Smooth muscle cell (in vitro differentiated cells): ENCODE data around the gene NMT2. TPM values are rescaled to one million over a fixed set of nuclear protein-coding genes. Genes with fewer than 3 reads are reported as not detected.

Experiments
- DNase-seq: peaks from one replicate; lab custom pipeline; 2025; ENCODE audit not compliant: unreplicated experiment; lab: John Stamatoyannopoulos, UW
- H2AFZ ChIP-seq: fragments of 200-600 bp; sonication (generic); 2 replicates; pipeline ENCODE4 v1.6.0; 2016; ENCODE audit warnings: antibody characterized with exemption, low read depth, mild to moderate bottlenecking
- H3F3A ChIP-seq: fragments of 200-600 bp; sonication (generic); 2 replicates; pipeline ENCODE4 v1.6.0; 2017; ENCODE audit warnings: antibody characterized with exemption, low read depth
- H3K27ac ChIP-seq: fragments of 200-600 bp; sonication (generic); 2 replicates; pipeline ENCODE4 v1.5.1; 2016; ENCODE audit warnings: low read depth, mild to moderate bottlenecking
- H3K27me3 ChIP-seq: fragments of 200-600 bp; sonication (generic); 2 replicates; pipeline ENCODE4 v1.6.1; 2016; ENCODE audit warnings: low read depth, mild to moderate bottlenecking
- H3K36me3 ChIP-seq: fragments of 200-600 bp; sonication (generic); 2 replicates; pipeline ENCODE4 v1.5.1; 2016; ENCODE audit warnings: low read depth
- H3K4me1 ChIP-seq: fragments of 200-600 bp; sonication (generic); 2 replicates; pipeline ENCODE4 v1.5.1; 2016; ENCODE audit warnings: low read depth
- H3K4me2 ChIP-seq: fragments of 200-600 bp; sonication (generic); 2 replicates; pipeline ENCODE4 v1.6.0; 2016; ENCODE audit warnings: mild to moderate bottlenecking
- H3K4me3 ChIP-seq: fragments of 200-600 bp; sonication (generic); 2 replicates; pipeline ENCODE4 v1.5.1; 2016; ENCODE audit warnings: mild to moderate bottlenecking
- H3K79me2 ChIP-seq: fragments of 200-600 bp; sonication (generic); 2 replicates; pipeline ENCODE4 v1.6.0; 2016; ENCODE audit warnings: low read depth, mild to moderate bottlenecking
- H3K9ac ChIP-seq: fragments of 200-600 bp; sonication (generic); 2 replicates; pipeline ENCODE4 v1.6.0; 2016; ENCODE audit warnings: low read depth
- H3K9me3 ChIP-seq: fragments of 200-600 bp; sonication (generic); replicated peaks from 2 replicates; pipeline ENCODE4 v1.5.1; 2016; ENCODE audit warnings: low read depth
- H4K20me1 ChIP-seq: fragments of 200-600 bp; sonication (generic); 2 replicates; pipeline ENCODE4 v1.6.0; 2016; ENCODE audit warnings: low read depth
- CTCF ChIP-seq: fragments of 200-600 bp; sonication (generic); IDR thresholded peaks from 2 replicates; pipeline ENCODE4 v1.5.1; 2017; ENCODE audit warnings: borderline replicate concordance, mild to moderate bottlenecking, antibody characterized with exemption; ENCODE audit not compliant: insufficient read depth, poor library complexity, severe bottlenecking
- WGBS: methylation state at CpG from one replicate; pipeline ENCODE4 v1.1.7; 2016; ENCODE audit warnings: low lambda C conversion rate; 5-methylcytosine and 5-hydroxymethylcytosine counted together
- polyA plus RNA-seq: library from polyadenylated mRNA; unstranded; fragments of >200 nt; fragmentation: Nextera tagmentation; extraction: Ambion mirVana; gene quantifications from 2 replicates; pipeline ENCODE4 v1.2.1, GENCODE V29; 2016
- total RNA-seq: library from RNA; depleted of rRNA; stranded (reverse); fragments of >200 nt; gene quantifications from 2 replicates; pipeline ENCODE4 v1.2.3, GENCODE V29; 2014

The NMT2 gene
- total and polyA plus RNA-seq, 2 experiments from 2014 or later = 9.4 to 9.5 TPM

- no peaks in the 10 kb centered on the region for H3K9me3 ChIP-seq
- H4K20me1 ChIP-seq = no peaks in the 10 kb centered on the region
- DNase-seq = no peak
- no peak overlapping the region for H3K4me3 ChIP-seq
- H3K27me3 ChIP-seq = no peaks in the 10 kb centered on the region
- TF ChIP-seq CTCF = no peak
- 90% methylated on average over 3 of the region's 3 CpGs for WGBS
- H3F3A ChIP-seq = no peaks in the 10 kb centered on the region
- no peaks in the 10 kb centered on the region for H3K4me1 ChIP-seq
- H3K4me2 ChIP-seq = no peak overlapping the region
- no peaks in the 10 kb centered on the region for H3K36me3 ChIP-seq
- H3K79me2 ChIP-seq = no peaks in the 10 kb centered on the region
- H3K27ac ChIP-seq = no peak overlapping the region
- H3K9ac ChIP-seq = no peak overlapping the region
- H2AFZ ChIP-seq = no peak overlapping the region
Observed at GRCh38 chr10:15075421-15075820, 93.1 kb downstream of the NMT2 start.

GRCh38 chr10:15072358-15072757 is 96.1 kb downstream of the NMT2 start:
- TF ChIP-seq CTCF = no peak
- no peaks in the 10 kb centered on the region for H3F3A ChIP-seq
- H3K79me2 ChIP-seq = no peaks in the 10 kb centered on the region
- H3K4me1 ChIP-seq = no peaks in the 10 kb centered on the region
- no peak overlapping the region for H3K4me3 ChIP-seq
- WGBS = 96% methylated on average over 5 of the region's 5 CpGs
- H4K20me1 ChIP-seq = no peaks in the 10 kb centered on the region
- no peak overlapping the region for H2AFZ ChIP-seq
- H3K27ac ChIP-seq = no peak overlapping the region
- H3K9ac ChIP-seq = no peak overlapping the region
- no peaks in the 10 kb centered on the region for H3K27me3 ChIP-seq
- no peak for DNase-seq
- no peak overlapping the region for H3K4me2 ChIP-seq
- no peaks in the 10 kb centered on the region for H3K36me3 ChIP-seq
- no peaks in the 10 kb centered on the region for H3K9me3 ChIP-seq

GRCh38 chr10:15069230-15069629 is 99.3 kb downstream of the NMT2 start:
- Histone ChIP-seq H3F3A (no peaks in the 10 kb centered on the region), H3K4me2 (no peak overlapping the region), H3K4me1 (no peaks in the 10 kb centered on the region), H3K27me3 (no peaks in the 10 kb centered on the region), H2AFZ (no peak overlapping the region), H3K79me2 (no peaks in the 10 kb centered on the region), H3K27ac (no peak overlapping the region), H3K9me3 (no peaks in the 10 kb centered on the region), H3K36me3 (no peaks in the 10 kb centered on the region), H3K4me3 (no peak overlapping the region), H4K20me1 (no peaks in the 10 kb centered on the region), H3K9ac (no peak overlapping the region)
- TF ChIP-seq CTCF = no peak
- no peak for DNase-seq
- WGBS = 67% methylated on average over 4 of the region's 4 CpGs

GRCh38 chr10:15068802-15069201 is 99.7 kb downstream of the NMT2 start:
- Histone ChIP-seq H4K20me1 (no peaks in the 10 kb centered on the region), H3K27me3 (no peaks in the 10 kb centered on the region), H3F3A (no peaks in the 10 kb centered on the region), H3K4me1 (no peaks in the 10 kb centered on the region), H3K27ac (no peak overlapping the region), H3K9me3 (no peaks in the 10 kb centered on the region), H2AFZ (no peak overlapping the region), H3K4me3 (no peak overlapping the region), H3K9ac (no peak overlapping the region), H3K4me2 (no peak overlapping the region), H3K79me2 (no peaks in the 10 kb centered on the region), H3K36me3 (no peaks in the 10 kb centered on the region)
- DNase-seq = no peak
- WGBS = 44% methylated on average over 3 of the region's 3 CpGs
- no peak for TF ChIP-seq CTCF
